NOMO-1 treated with dmso at 0.1 percent for 144 hours (cell line): ENCODE data around the gene GPC1.

Source experiments
- DNase-seq: peaks from one replicate; lab custom pipeline; 2025; ENCODE audit not compliant: unreplicated experiment; lab: John Stamatoyannopoulos, UW

GPC1 gene

GRCh38 chr2:240397542-240397916 is 37.9 kb upstream of the GPC1 start:
- DNase-seq: no peak

- DNase-seq: no peak
Observed at GRCh38 chr2:240397924-240398645, 37.4 kb upstream of the GPC1 start.

GRCh38 chr2:240398661-240399267 is 36.7 kb upstream of the GPC1 start:
- no peak for DNase-seq

GRCh38 chr2:240399419-240400324 is 35.8 kb upstream of the GPC1 start:
- no peak for DNase-seq

GRCh38 chr2:240400371-240401161 is 34.9 kb upstream of the GPC1 start:
- DNase-seq: no peak

- DNase-seq: no peak
Observed at GRCh38 chr2:240401308-240401707, 34.2 kb upstream of the GPC1 start.

- no peak for DNase-seq
Observed at GRCh38 chr2:240401781-240402551, 33.5 kb upstream of the GPC1 start.

GRCh38 chr2:240402566-240403272 is 32.7 kb upstream of the GPC1 start:
- no peak for DNase-seq

- DNase-seq: no peak
Observed at GRCh38 chr2:240403396-240404104, 31.9 kb upstream of the GPC1 start.

- no peak for DNase-seq
Observed at GRCh38 chr2:240404174-240404852, 31.1 kb upstream of the GPC1 start.

- no peak for DNase-seq
Observed at GRCh38 chr2:240405133-240405532, 30.3 kb upstream of the GPC1 start.

GRCh38 chr2:240405684-240406313 is 29.7 kb upstream of the GPC1 start:
- no peak for DNase-seq

GRCh38 chr2:240407090-240407489 is 28.4 kb upstream of the GPC1 start:
- DNase-seq: no peak

- DNase-seq: no peak
Observed at GRCh38 chr2:240410004-240410403, 25.5 kb upstream of the GPC1 start.

GRCh38 chr2:240410808-240411207 is 24.7 kb upstream of the GPC1 start:
- no peak for DNase-seq

- DNase-seq: no peak
Observed at GRCh38 chr2:240411261-240412160, 24.0 kb upstream of the GPC1 start.
